GM21723 (cell line): ENCODE data around the gene DNMT3B.

ENCODE experiments used
- ATAC-seq: cut with Tn5 transposase; IDR thresholded peaks from one replicate; pipeline ENCODE4 v1.9.1; 2021; ENCODE audit warnings: mild to moderate bottlenecking, moderate library complexity; ENCODE audit not compliant: unreplicated experiment

Gene DNMT3B

DNA sequence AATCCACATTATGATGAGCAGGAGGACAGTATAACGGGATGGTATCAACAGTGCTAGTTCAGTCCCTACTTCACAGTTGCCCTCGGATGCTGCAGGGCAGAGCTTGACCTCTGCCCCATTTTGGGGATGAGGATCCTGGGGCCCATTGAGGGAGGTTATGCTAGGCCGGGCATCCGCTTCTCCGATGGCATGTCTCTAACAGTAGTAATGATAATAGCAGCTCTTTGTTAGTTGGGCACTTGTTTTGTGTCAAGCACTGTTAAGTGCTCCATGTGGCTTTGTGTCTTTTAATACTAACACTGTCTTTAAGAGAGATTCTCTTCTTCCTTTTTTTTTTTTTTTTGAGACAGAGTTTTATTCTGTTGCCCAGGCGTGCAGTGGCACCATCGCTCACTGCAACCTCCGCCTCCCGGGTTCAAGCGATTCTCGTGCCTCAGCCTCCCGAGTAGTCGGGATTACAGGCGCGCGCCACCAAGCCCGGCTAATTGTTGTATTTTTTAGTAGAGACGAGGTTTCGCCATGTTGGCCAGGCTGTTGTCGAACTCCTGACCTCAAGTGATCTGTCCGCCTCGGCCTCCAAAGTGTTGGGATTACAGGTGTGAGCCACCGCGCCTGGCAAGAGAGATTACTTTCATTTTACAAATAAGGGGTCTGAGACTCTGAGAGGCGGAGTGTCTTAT, 58.7 kb downstream of the DNMT3B start:
- ATAC-seq, result no peak

DNA sequence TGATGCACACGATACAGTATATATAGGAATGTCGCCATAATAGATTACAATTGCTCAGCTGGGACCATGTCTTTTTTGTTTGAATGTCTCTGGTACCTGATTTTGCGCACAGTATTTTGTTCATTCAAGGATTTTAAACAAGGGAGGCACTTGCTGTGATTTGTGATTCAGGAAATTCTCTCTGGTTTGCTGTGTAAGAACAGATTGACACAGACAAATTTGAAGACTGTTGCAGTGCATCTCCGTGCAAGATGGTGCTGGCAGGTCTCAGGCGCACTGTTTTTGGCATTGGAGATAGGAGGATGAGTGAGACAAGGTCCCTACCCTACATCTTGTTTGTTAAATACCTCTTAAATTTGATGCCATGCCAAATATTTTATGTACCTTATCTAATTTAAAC, 60.0 kb downstream of the DNMT3B start:
- ATAC-seq, result no peak

DNA sequence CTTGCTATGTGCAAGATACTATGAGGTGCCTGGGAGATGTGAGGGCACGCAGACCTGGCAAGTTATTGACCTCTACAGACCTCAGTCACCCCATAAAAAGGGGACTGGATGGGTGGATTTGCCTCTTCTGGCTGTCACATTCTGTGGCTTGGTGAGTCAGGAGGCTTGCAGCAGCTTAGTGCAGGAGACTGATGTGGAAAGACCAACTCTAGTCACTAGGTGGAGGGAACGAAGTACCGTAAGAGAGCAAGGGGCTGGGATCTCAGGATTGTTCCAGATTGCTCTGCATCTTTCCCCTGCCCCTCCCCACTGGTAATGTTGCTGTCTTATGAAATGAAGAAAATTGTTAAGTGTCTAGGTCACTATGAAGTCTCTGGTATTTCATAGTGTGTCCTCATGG, 60.9 kb downstream of the DNMT3B start:
- ATAC-seq, result no peak

DNA sequence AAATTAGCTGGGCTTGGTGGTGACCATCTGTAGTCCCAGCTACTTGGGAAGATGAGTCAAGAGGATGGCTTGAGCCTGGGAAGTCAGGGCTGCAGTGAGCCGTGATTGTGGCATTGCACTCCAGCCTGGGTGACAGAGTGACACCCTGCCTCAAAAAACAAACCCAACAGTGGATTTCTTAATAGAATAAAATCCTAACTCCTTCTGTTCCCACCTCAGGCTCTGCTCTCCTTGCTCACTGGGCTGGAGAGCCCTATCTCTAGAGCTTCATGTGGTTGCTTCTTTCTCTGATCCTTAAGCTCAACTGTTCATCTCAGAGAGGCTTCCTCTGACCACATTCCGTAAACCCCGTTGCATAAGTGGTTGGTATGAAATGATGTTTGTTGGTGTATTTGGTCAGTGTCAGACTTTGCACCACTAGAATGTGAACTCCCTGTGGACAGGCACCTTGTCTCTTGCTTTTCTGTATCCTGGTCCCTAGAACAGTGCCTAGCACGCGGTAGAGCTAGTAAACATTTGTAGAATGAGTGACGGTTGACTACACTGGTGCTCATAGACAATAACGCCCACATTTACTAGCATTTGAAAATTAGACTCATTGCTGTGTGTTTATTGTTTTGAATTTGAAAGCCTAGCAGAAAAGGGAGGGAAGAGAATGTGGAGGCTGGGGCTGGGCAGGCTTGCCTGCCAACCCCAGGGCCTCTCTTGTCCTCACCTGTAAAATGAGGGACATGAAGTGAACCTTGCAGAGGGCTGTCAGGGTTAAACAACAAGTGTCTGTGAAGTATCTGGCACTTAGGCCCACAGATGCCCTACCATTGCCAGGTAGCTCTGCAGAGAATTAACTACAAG, 61.8 kb downstream of the DNMT3B start:
- no peak for ATAC-seq

DNA sequence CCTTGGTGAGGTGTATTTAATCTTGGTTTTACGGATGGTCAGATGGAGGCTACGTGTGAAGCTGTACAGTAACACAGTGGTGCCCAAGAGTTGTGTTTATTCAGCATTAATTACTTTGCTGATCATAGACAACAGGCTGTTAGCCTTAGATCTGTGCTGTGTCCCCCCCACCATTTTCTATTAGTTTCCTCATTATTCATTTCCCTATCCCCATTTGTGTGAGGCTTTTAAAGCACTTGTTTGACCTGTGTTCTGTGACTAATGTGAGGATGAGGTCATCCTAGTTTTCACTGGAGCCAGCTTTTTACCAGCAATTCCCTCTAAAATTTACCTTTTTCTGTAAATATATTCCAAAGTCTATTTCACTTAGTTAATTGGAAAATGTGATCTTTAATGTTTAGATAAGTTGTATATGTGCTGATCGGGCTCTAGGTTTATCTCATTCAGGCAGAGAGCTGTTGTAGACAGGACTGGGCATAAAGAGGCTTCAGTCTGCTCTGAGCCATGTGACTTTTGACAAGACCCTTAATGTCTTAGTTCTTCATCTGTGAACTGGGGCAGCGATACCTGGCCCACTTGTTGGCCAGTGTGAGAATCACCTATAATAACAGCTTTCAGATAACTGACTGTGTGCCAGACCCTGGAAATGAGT, 66.0 kb downstream of the DNMT3B start:
- no peak for ATAC-seq

DNA sequence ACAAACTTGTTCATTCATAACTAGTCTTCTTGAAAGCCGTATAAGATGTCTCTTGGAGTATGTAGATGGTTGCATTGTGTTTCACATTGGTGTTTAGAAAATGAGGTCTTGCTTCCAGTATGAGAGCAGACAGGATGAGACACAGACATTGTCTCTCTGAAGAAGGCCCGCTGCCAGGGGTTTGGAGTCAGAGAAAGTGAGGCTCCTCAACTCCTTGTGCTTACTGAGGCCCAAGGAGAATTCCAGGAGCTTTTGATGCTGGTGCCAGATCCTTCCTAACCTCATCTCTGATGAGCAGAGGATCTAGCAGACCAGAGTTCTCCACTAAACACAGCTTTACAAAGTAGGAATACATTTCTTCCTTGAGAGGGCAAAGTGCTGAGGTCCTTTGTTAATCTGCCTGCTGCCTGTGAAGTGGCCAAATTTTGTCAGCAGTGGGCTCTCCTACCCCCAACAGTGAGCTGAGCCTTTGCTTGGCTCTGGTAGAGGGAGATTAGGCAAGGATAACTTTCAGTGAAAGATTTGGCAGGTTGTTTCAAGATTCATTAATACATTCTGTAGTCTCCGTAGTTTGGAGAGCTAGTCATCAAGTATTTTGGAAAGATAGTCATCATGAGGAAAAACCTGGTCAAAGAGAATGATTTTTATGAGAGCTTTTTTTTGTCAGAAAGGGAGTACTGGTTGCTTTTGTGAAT, 67.3 kb downstream of the DNMT3B start:
- ATAC-seq, result no peak

DNA sequence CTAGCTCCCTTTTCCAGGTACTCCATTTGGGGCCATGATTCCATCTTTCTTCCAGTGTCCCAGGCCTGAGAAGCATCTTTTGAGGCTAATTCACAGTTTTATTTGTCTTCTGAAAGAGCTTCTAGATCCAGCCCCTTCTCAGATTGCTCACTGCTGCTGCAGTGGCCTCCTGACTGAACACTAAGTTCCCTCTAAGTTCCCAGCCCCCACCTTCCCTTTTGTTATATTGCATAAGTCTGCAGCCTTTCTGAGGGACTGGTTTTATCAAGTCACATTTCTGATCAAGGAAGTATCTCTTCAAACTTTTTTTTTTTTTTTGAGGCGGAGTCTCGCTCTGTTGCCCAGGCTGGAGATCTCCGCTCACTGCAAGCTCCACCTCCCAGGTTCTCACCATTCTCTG, 68.3 kb downstream of the DNMT3B start:
- no peak for ATAC-seq

DNA sequence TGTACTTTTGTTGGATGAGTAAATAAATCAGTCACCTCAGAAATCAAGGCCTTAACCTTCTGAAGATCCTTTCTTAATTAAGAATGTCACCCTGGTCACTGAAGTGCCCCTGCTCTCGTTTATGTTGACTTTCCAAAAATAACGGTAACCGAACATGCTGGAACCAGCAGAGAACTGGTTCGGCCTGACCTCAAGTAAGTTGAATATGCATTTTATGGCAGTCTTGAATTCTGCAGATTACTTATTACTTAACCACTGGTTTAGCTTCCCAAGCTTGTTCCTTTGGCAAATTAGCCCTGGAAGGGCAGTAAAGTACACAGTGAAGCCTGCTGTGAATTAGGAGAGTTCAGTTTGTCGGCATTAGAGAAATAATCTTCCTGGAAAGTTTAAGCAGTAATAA, 69.8 kb downstream of the DNMT3B start:
- ATAC-seq, result no peak

DNA sequence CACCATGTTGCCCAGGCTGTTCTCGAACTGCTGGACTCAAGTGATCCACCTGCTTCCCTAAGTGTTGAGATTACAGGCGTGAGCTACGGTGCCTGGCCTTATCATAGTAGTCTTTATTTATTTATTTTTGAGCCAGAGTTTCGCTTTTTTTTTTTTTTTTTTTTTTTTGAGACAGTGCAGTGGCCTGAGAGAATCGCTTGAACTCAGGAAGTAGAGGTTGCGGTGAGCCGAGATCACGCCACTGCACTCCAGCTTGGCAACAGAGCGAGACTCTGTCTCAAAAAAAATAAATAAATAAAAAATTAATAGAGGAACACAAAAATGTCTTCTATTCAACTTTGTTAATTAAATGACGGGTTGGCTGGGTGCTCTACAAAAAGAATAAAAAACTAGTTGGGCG, 70.5 kb downstream of the DNMT3B start:
- ATAC-seq, result no peak

DNA sequence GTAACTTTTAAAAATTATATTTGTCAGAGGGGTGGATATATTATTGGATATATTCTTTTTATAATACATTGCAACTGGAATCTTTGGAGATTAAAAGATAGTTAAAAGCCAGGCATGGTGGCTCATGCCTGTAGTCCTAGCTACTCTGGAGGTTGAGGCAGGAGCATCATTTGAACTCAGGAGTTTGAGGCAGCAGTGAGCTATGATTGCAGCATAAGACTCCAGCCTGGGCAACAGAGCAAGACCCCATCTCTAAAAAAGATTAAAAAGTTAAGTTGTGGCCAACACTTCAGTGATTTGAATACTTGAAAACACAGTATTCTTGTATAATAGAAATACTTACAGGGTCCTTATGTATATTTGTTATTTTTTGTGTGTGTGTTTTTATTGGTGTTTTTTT, 72.8 kb downstream of the DNMT3B start:
- no peak for ATAC-seq

DNA sequence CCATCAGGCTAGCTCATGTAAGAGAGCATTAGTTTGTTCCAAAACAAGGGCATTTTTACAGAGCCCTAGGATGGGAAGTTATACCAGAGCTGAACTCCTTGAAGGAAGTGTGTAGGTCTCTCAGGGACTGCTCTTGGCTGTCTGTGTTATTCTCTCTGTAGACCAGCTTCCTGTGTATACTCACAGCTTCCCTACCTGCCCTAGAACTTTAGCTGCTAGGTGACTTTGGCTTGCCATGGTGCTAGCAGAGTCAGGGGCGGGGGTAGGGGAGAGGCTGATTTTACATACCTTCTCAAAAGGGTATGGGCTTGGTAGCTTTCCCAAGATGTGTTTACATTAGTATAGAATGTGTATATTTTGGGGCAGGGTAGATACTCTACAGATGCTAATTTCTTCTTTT, 75.0 kb downstream of the DNMT3B start:
- no peak for ATAC-seq

DNA sequence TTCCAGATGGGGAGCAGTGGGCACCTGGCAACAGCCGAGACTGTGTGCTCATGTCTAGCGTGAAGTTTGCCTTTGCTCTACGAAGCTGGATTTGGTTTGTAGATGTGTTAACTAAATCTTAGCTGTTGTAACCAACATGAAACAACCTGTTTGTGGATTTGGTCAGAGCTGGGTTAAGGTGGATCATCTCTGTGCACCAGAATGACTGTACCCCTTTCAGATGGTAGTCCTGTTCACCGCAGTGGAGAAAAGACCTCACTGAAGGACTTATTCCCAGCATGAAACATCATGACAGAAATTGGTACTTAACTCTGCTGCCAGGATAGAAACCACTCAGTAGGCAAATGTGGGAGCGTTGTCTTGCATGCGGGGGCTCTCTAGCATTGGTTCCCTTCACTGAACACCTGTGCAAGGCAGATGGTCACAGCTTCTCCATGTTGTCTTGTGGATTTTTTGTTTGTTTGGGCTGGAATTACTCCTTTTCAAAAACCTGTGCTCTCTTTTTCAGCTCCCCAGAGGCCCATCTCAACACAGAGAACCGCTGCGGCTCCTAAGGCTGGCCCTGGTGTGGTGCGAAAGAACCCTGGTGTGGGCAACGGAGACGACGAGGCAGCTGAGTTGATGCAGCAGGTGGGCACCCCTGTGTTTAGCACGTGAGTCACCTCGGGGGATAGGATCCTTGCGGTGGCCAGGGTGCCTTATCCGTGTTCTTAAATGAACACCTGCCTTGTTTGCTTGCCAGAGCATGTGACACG, 77.2 kb downstream of the DNMT3B start:
- ATAC-seq, result no peak

DNA sequence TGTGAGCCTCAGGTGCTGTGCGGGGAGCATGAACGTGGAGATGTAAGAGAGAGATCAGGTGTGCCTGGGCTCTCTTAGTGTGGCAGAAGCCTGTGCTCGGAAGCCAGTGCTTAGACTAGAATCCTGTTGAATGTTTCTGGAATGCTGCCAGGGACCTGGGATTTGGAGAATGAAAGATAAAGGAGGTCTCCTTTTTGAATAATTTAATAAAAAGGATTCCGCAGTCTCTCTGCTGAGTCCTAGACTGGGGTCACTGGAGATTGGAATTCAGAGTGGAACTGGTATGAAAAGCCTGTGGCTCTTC, 77.7 kb downstream of the DNMT3B start:
- ATAC-seq, result no peak

DNA sequence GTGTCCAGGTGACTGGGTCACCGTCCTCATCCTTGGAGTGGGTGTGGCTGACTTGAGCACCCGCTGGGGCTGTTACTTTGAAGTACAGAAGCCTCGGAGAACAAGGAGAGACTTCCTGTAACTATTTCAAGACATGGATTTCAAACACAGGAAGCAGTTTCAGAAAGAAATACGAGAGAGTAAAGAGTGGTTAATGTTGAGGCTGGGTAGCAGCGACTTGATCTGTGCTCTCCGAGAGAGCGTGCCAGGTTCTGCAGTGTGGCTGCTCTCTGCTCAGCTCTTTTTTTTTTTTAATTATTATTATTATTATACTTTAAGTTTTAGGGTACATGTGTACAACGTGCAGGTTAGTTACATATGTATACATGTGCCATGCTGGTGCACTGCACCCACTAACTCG, 79.0 kb downstream of the DNMT3B start:
- ATAC-seq, result no peak

DNA sequence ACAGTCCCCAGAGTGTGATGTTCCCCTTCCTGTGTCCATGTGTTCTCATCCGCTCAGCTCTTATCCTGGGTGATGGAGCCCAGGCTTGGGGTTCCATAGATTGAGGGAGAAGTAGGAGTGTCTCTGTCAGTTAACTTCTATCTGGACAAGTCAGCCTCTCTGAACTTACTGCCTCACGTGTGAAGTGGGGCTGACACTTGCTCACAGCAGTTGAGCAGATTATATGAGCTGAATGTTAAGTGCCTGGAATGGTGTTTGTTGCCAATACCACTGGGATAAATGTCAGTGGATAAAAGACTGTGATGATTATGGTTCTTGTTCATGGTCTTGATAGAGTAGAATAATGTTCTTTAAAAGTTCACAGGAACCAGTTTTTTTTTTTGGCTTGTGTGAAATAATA, 79.4 kb downstream of the DNMT3B start:
- ATAC-seq, result no peak

DNA sequence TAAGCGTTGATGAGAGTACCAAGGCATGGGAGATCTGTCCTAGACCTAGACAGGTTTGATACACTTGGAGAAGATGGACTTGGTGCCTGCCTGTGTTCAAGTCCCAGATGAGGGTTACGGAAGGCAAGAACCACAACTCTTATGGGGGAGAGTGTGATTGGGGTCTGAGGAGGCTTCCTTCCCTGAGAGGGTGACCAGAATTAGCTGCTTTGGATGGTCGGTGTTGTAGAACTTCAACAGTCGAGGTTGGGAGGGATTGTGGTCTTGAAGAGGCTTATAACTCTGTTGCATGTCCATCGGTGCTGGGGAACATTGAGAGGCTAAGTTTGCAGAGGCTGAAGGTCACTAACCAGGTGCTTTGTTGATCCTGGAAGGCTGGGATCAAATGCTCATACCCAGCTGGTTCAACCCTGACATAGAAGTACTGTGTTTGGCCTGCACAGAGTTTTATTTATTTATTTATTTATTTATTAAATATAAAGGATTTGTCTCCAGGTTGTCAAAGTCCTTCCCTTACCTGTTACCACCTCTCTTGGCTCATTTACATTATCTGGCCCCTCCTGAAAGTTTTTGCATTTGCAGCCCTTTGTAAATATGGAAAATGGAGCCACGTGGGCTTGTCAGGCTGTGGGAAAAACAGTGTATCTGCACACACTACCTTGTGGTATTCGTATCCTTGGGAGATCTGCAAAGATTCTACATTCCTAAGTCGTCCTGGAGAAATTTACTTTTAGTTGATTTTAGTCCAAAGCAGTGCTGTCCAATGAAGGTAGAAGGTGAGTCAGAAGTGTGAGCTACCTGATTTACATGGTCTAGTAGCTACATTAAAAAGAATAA, 80.7 kb downstream of the DNMT3B start:
- ATAC-seq, result no peak

DNA sequence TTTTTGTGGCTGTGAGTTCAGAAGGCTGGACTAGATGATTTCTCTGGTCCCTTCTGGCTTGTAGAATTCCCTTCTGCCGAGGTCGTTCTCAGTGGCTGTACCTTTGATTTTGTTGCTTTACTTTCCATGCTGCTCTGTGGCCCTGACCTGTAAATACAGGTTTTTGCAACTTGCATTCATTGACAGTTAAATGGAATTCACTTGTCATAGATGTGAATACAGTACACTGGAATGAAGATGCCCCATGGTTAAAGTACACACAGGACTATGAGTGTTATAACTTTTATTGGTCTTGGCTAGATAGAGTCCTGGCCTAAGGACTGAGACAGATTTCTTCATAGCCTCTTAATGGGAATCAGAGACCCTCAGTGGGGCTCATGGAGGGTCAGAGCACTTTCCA, 83.6 kb downstream of the DNMT3B start:
- no peak for ATAC-seq

DNA sequence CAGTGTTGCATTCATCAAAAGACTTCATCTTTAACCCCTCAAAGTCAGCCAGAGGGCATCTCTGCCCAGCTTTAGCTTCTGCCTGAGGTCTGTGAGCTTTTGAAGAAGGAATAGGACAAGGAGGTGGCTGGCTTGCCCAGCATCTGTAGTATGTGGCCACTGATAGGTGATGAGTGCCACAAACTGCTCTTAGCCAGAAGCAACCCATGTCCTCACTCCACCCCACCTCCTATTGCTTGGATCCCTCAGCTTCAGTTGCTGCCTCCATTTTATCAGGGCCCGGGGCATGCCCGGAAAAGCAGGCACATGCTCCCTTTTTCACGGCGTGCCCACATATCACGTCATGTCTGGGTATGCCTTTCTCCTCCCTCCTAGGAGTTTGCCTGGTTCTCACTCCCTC, 84.7 kb downstream of the DNMT3B start:
- no peak for ATAC-seq

DNA sequence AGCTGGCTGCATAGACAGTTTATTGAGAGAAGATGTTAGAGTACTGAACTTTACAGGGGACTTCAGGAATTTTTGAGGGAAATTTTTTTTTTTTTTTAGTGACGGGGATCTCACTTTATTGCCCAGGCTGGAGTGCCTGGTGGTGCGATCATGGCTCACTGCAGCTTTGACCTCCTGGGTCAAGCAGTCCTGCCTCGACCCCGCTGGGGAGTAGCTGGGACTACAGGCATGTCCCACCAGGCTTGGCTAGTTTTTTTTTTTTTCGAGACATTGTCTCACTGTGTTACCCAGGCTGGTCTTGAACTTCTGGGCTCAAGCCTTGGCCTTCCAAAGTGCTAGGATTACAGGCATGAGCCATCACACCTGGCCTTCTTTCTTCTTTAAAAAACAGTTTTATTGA, 85.8 kb downstream of the DNMT3B start:
- no peak for ATAC-seq

DNA sequence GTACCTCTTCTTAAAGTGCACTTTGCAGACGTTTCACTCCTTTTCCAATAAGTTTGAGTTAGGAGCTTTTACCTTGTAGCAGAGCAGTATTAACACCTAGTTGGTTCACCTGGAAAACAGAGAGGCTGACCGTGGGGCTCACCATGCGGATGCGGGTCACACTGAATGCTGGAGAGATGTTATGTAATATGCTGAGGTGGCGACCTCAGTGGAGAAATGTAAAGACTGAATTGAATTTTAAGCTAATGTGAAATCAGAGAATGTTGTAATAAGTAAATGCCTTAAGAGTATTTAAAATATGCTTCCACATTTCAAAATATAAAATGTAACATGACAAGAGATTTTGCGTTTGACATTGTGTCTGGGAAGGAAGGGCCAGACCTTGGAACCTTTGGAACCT, 86.7 kb downstream of the DNMT3B start:
- no peak for ATAC-seq
